HG03378 (cell line): ENCODE results near the gene ASCL2.

Experiments
- ATAC-seq: cut with Tn5 transposase; IDR thresholded peaks from one replicate; pipeline ENCODE4 v1.9.1; 2021; ENCODE audit warnings: mild to moderate bottlenecking, moderate library complexity; ENCODE audit not compliant: unreplicated experiment

The ASCL2 gene

DNA sequence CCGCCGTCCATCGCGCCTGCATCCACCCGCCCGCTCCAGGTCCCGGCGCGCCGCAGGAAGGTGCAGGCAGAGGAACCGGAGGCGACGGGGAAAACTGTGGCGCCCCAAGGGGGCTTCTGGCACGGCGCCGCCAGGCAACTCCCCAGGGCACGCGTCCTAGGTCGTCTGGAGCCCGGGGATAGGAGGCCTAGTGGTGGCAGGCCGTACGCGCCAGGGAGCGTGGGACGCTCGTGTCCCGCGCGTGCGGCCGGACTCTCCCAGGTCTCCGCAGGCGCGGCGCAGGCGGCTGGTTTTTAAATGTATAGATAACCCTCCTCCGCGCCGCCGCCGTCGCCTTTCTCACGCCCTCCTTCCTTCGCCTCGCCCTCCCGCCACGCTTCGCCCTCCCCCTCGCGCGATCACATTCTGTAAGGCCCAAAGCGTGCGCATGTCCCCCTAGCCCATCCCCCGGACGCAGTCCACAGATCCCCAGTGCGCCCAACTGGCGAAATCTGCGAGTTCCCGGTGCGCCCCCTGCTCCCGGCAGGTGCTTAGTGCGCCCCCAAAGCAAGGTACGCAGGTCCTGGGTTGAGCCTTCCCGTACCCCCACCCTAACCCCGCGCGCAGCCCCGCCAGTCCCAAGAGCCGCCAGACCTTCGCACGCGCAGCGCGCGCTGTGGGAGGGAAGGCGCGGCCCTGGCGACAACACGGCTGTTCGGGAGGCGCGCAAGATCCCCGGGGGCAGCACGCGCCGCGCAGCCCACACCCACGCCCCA, at the start of gene ASCL2:
ASCL2 (minus strand) TSS at position 267 of the 755 bp plus-strand sequence; CDS start at position 11, 256 bp downstream.
- ATAC-seq: no peak

GRCh38 chr11:2319791-2320472, 49.5 kb upstream of the ASCL2 start:
- ATAC-seq: no peak

DNA sequence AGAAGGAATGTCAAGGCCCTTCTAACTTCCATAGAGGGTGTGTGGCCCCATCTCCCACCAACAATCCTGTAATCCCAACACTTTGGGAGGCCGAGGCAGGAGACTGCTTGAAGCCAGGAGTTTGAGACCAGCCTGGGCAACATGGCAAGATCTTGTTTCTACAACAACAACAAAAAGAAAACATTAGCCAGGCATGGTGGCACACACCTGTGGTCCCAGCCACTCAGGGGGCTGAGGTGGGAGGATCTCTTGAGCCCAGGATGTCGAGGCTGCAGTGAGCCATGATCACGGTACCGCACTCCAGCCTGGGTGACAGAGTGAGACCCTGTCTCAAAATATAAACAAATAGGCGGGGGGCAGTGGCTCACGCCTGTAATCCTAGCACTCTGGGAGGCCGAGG, 48.3 kb upstream of the ASCL2 start:
- ATAC-seq: no peak

DNA sequence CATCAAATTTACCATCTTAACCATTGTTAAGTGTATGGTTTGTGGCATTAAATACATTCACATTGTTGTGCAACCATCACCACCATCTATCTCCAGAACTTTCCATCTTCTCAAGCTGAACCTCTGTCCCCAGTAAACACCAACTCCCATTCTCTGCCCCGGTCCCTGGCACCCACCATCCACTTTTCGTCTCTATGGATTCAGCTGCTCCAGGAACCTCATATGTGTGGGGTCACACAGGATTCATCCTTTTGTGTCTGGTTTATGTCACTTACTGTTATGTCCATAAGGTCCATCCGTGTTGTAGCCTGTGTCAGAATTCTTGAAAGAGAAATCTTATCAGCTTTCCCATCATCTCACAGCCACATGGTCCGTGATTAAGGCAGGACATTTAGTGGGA, 47.7 kb upstream of the ASCL2 start:
- ATAC-seq: no peak

DNA sequence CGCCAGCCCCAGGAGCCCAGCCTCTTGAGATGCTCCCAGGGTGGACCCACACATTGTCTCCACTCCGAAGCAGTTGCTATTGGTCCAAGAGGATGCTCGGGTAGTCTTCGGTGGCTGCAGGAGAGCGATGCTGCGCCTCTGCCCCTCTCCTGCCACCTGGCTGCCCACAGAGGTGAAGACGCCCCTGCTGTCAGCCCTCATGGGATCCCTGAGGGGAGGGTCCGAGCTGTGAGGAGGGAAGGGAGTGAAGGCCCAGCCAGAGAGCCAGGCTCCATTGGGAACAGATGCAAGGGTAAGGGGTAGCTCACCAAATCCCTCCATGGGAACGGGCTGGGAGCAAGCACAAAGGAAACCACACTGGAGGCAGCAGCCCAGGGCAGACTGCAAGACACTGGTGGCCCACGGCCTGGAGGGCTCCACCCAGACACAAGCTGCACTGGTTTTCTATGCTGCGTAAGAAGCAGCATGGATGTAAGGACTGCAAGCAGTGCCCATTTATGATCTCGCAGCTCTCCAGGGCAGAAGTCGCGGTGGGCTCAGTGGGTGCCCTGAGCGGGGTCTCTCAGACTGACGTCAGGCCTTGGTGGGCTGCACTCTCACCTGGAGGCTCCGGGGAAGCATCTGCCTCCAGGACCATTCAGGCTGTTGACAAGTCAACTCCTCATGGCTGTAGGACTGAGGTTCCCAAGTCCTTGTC, 47.1 kb upstream of the ASCL2 start:
- ATAC-seq: no peak

DNA sequence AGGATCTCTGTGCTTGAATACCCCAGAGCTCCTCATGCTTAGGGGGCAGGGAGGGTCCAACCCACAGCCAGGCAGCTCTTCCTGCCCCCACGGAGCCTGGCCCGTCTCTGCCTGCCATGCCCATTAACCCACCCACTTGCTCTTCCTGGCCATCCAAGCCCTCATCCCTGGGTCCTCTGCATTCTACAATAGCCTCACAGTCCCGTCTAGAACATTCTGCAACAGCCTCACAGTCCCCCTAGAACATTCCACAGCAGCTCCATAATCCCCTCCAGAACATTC, 46.5 kb upstream of the ASCL2 start:
- no peak for ATAC-seq

DNA sequence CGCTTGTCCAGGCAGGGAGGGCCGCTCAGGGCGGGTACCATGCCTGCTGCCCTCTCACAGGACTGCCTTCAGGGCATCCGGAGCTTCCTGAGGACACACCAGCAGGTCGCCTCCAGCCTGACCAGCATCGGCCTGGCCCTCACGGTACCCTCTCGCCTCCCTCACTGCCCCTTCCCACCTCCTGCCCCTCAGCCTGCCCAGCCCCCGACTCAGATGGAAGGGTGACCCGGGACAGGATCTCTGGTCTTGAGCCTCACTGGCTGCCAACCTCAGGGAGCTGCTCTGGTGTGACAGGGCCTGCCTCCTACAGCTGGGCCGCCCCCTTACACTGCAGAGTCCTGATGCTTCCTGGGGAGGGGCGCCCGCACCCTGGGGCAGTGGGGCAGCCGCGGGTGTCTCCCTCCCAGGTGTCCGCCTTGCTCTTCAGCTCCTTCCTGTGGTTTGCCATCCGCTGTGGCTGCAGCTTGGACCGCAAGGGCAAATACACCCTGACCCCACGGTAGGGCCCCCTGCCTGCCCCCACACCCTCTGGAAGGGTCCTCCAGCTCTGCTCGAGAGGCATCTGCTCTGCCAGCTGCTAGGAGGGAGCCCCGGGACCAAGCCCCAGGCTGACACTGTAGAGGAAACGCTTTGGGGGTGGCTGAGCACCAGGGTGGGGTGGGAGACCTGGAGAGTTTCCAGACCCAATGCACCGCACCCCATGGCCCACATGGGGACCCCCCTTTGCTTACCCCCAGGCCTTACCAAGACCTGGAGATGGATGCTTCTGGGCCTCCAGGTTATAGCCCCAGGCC, 46.0 kb upstream of the ASCL2 start:
- ATAC-seq: no peak

GRCh38 chr11:2315395-2316168, 45.2 kb upstream of the ASCL2 start:
- no peak for ATAC-seq

DNA sequence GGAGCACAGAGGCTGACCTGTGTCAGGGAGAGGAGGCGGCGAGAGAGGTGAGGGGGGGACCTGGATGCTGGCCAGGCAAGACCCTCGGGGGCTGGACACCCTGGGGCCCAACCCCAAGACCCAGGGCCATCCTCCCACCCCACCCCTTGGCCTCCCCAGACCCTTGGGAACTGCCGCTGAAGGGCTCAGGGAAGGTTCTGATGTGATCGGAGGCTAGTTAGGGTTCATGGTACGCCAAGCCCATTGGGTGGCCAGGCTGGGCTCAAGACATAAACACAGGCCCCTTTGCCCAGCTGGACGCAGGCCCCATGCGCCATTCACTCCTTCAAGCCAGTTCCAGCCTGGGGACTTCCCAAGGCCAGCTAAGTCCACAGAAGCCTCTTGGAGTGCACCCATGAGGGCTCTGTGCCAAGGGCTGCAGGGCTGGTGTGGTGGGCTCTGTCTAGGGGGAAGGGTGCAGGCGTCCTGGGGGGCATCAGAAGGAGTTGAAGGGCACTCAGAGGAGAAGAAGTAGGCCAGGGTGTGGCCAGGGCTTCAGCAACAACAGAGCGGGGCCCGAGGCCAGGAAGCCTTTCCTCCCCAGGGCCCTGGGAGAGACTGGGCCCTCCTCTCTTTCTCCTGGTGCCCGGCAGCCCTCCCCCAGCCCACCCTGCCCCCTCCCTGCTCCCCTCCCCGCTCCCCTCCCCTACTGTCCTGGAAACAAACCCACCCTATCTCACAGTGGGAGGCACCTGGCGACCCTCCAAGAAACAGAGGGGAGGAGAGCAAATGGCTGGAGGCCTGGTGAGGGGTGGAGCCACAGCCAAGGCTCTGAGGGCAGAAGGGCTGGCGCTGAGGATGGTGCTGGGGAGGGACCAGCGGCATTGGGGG, 44.4 kb upstream of the ASCL2 start:
- ATAC-seq: no peak

- no peak for ATAC-seq
These were observed 43.7 kb upstream of the ASCL2 start for GRCh38 chr11:2314136-2314524.

DNA sequence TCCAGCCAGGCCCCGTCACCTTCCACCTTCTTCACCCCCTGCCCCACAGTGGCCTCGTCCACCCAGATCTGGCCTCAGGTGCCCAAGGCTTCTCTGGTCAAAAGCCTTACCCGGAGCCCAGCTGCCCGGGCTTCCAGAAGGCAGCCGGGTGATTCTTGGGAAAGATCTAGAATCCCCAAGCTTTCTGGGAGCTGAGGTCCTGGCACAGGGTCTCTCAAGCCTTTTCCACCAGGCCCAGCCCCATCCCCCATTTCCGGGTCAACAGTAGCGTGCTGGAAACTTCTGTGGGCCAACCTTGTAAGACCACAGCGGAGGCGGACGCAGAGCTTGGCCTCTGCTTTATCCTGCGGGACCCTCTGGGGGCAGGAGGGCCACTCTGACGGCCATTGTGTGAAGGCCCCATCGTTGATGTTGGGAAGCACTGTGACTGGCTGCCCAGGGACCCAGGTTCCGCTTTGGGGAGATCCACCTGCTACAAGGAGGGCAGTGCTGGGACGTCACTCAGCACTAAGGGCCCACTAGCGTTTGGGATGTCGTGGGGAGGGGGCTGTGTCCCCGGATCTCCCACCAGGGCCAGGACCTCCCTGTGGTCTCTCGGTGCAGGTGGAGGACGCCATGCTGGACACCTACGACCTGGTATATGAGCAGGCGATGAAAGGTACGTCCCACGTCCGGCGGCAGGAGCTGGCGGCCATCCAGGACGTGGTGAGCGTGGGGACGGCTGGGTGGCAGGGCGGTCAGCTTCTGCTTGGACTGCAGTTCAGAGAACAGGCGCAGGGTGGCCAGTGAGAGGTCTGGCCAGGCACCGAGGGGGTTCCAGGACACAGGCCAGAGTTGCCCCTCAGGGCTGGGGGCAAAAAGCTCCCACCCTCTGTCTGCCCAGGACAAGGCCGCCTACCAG, 42.9 kb upstream of the ASCL2 start:
- no peak for ATAC-seq

DNA sequence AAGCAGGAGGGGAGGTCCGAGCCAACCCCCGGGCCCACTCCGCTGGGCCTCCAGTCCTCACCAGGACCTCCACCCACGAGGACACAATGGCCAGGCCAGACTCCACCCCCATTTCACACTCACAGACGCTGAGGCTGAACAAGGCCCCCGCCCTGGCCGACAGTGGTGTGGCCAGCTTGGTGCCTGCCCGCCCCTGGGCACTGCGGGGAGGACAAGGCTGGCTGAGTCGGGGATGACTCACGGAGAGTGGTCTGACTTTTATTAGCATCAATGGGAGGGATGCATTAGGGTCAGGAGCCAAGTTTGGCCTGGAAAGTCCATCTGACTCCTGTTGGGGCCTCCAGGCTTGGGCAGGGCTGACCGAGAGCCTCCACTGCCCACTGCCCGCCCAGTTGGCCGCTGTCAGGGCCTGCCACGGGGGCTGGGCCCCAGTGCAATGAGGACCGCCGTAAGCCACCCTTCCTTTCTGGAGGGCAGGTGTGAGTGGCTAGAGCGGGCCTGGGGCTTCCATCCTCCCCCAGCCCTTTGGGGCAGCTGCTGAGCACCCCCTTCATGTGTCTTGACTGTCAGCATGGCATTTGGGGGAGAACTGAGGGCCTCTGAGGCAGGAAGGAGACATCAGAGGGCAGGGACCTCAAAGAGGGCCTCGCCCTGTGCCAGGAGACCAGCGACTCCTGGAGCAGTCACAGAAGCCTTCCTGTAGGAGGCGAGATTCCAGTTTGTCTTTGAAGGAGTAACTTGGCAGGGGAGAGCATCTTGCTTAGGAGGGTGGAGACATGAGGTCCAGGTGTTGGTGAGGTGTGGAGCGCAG, 42.0 kb upstream of the ASCL2 start:
- ATAC-seq: no peak

DNA sequence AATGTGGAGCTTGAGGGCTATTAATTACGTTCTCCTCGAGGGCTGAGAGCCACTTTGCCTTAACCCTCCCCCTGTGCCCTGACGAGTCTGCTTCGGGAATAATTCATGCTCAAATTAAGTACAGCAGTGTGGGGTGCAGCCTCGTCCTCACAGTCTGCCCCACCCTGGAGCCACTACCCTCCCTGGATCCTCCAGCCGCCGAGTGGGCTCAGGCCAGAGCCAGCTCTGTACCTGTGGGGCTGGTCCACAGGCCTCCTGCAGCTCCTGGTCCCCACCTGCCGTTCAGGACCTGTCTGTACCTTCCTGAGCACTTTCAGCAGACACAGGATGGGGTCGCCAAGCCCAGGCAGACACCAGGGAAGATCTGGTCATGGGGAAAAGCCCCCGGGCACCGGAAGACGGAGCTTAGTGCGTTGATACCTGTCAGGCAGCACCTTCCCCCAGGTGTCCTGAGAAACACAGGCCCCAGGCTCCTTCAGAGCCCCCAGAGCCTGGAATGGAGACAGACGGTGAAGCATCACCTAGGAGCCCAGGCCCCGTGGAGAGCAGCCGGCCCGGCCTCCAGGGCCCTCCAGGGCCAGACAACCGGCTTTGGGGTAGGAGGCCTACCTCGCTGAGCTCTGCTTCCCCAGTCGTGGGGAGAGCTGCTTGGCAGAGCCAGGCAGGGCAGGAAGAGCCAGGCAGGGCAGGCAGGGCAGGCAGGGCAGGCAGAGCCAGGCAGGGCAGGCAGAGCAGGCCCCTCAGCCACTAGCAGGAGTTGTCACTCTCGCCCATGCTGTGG, 41.2 kb upstream of the ASCL2 start:
- ATAC-seq: no peak

DNA sequence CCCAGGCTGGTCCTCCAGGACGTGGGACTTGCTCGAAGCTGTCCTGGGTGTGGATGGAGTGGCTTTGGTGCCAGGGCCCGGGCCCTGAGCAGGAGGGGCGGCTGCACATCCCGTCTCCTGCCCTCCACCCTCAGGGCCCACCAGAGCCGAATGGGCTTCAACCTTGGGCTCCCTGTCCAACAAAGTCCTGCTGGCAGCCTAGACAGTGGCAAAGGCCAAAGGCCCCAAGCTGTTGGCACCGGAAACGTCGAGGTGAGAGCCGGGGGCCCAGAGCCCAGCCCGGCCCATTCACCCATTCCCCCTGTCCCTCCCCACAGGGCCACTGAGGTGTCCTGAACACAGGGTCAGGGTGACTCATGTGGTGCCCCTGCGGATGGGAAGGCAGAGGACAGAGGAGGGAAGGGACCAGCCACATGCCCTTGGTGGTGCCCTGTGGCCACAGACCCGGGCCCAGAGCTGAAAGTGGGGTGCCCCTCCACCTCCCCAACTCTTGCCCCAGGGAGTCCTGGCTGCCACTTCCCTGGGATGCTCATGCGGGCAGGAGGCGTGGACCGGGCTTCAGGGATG, 40.5 kb upstream of the ASCL2 start:
- ATAC-seq: no peak

DNA sequence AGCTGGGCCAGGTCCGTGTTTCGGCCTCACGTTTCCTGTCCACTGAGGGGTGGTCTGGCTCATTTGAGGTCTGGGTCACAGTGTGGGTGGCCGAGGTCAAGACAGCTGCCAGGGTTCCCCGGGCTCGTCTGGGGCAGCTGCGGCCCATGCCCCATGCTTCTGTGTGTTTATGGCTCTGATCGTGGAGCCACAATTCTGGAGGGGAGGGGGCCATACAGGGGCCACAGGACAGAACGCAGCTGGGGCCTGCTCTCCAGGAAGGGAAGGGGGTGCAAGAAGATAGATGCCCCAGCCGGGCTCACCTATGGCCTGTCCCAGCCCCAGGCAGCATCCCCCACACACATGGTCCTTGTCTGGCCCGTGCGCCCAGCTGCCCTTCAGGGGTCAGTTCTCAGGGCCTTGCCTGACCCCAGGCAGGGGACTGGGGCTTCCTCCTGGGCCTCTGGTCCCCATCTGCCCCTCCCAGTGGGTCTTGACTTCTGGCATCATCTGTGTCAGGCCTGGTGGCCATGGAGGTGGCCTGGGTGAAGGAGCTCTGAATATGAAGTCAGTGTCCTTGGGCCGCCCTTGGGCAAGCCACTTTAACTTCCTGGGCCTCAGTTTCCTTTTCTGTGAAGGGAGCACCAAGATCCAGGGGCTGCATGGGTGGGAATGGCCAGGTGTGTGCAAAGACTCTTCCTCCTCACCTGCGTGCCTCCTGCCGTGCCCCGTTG, 39.8 kb upstream of the ASCL2 start:
- no peak for ATAC-seq
